Measurements from ENCODE around the gene CZIB. TPM values are rescaled to one million over a fixed set of nuclear protein-coding genes. Genes with fewer than 3 reads are reported as not detected.

CZIB gene
- total and polyA plus RNA-seq, 2 of the 4 experiments (the other 2 are of a cell fraction) = 41.0 to 58.9 TPM

- H3K56ac ChIP-seq (ENCODE audit: extremely low read depth, insufficient read depth, low read length) = peak overlapping the region; percentile 49
- peak overlapping the region; percentile 10 to 84 for H4K8ac ChIP-seq (ENCODE audit: low read depth in 2 of 2, low read length in 2 of 2)
- peak overlapping the region; percentile 39 for H3K14ac ChIP-seq (replicated peaks; ENCODE audit: low read depth, low read length)
- peak overlapping the region; percentile 10; the same call in 1 of the 2 replicates for H4K91ac ChIP-seq (ENCODE audit: insufficient read depth, low read depth, low read length)
- no peaks in the 10 kb centered on the region for H3K9me3 ChIP-seq (ENCODE audit: control insufficient read depth, insufficient read depth, low read length)
- peak overlapping the region; percentile 80 for H2AFZ ChIP-seq (replicated peaks; ENCODE audit: low read length, poor library complexity)
- POLR2A ChIA-PET (ENCODE audit: unreplicated experiment) = interaction anchor here (0.6 to 1.0 kb wide), 4 partner anchors 16 to 51 kb away, joined by 3 to 5 read pairs (median 4); no protein-coding TSS in a partner anchor
- DNase-seq (no peak), ATAC-seq (ENCODE audit: low read depth) (no peak)
- H3K9ac ChIP-seq (ENCODE audit: low read depth, low read length) = peak overlapping the region; percentile 25; the same call in 1 of the 2 replicates
- H3K9me1 ChIP-seq (ENCODE audit: insufficient read depth, low read length) = peaks cover 14% of the 10 kb centered on the region
- H3K36me3 ChIP-seq (ENCODE audit: control insufficient read depth, insufficient read depth, low read length) = peaks cover 8% of the 10 kb centered on the region
- H2AK9ac ChIP-seq (replicated peaks; ENCODE audit: low read depth, low read length, poor library complexity) = peak overlapping the region; percentile 1
- H2BK15ac ChIP-seq (ENCODE audit: low read depth, low read length) = no peak overlapping the region
- peak overlapping the region; percentile 1; the same call in 1 of the 2 replicates for H3K23ac ChIP-seq (ENCODE audit: low read depth, low read length)
- peak overlapping the region; percentile 18; the same call in 1 of the 2 replicates for H2BK20ac ChIP-seq (ENCODE audit: low read depth, low read length)
- in situ Hi-C loops (cut with MboI; ENCODE audit: low sequenced_read_pairs) (no loop called here), intact Hi-C loops (cut with micrococcal nuclease) (loop anchor here (5.0 kb wide), 2 partner anchors 134 to 369 kb away; partner anchors contain the start of gene PODN), dilution Hi-C loops (cut with HindIII; ENCODE audit: low sequenced_read_pairs, unreplicated experiment) (no loop called here)
- H3K18ac ChIP-seq (ENCODE audit: low read depth, low read length) = no peak overlapping the region
- no peaks in the 10 kb centered on the region for H4K20me1 ChIP-seq (ENCODE audit: insufficient read depth, low read length)
- 47% methylated on average over 3 of the region's 9 CpGs; no CpG with 5 or more reads in 1 of the 2 experiments for WGBS, 2 experiments (ENCODE audit: extremely low coverage in 2 of 2, insufficient read length in 1 of 2)
- CTCF ChIA-PET = interaction anchor here (1.0 to 1.1 kb wide), 2 partner anchors 13 to 16 kb away, joined by 3 to 4 read pairs; no protein-coding TSS in a partner anchor
- H4K5ac ChIP-seq (ENCODE audit: low read depth, low read length) = peak overlapping the region; percentile 40
- 0 out of 2 replicates have a peak overlapping the region, but pooled peaks have one; percentile 4 for H3K27ac ChIP-seq (ENCODE audit: insufficient read depth, low read length)
- peak overlapping the region; percentile 68; the same call in 1 of the 2 replicates for H3K4me3 ChIP-seq (ENCODE audit: insufficient read depth, low read depth, low read length)
- H3K27me3 ChIP-seq (ENCODE audit: control insufficient read depth, insufficient read depth, low read length) = no peaks in the 10 kb centered on the region
- H2BK120ac ChIP-seq (ENCODE audit: low read depth, low read length) = peak overlapping the region; percentile 37; the same call in 1 of the 2 replicates
- peaks cover 13% of the 10 kb centered on the region for H3K4me1 ChIP-seq (ENCODE audit: control insufficient read depth, insufficient read depth, low read length)
- BruUV-seq (replicated peaks) = no TSS peak
- peaks cover 25 to 30% of the 10 kb centered on the region in 2 experiments for H3K79me1 ChIP-seq (ENCODE audit: low read depth in 1 of 2, low read length in 2 of 2)
- peak overlapping the region; percentile 25 for H2BK5ac ChIP-seq (ENCODE audit: low read depth, low read length, poor library complexity, severe bottlenecking)
- H2AK5ac ChIP-seq (ENCODE audit: low read depth, low read length) = peak overlapping the region; percentile 26; the same call in 1 of the 2 replicates
- peak overlapping the region; percentile 65 for H3K4ac ChIP-seq (ENCODE audit: low read depth, low read length)
- peak overlapping the region; percentile 80 for H3K4me2 ChIP-seq (ENCODE audit: low read depth, low read length)
- TF ChIP-seq MXI1 (IDR thresholded peaks at IDR 0.05; ENCODE audit: borderline replicate concordance, low read depth, low read length) (no peak), CHD1 (IDR thresholded peaks at IDR 0.05; ENCODE audit: low read depth, low read length) (no peak), RFX5 (IDR thresholded peaks at IDR 0.05; ENCODE audit: low read depth, low read length) (no peak), POLR2A (IDR thresholded peaks at IDR 0.05; ENCODE audit: low read depth, low read length) (no peak), CTCF (conservative IDR thresholded peaks at IDR 0.05; ENCODE audit: low read depth, low read length) (no peak), RCOR1 (IDR thresholded peaks at IDR 0.05; ENCODE audit: insufficient replicate concordance, low read length) (no peak), MAFK (IDR thresholded peaks at IDR 0.05; ENCODE audit: low read depth, low read length) (no peak), NFE2L2 (IDR thresholded peaks at IDR 0.05; ENCODE audit: low read depth, low read length) (no peak), USF2 (IDR thresholded peaks at IDR 0.05; ENCODE audit: low read depth, low read length) (no peak), RAD21 (IDR thresholded peaks at IDR 0.05; ENCODE audit: low read length) (no peak), ELK1 (IDR thresholded peaks at IDR 0.05; ENCODE audit: borderline replicate concordance, low read depth, low read length) (no peak), SMC3 (IDR thresholded peaks at IDR 0.05; ENCODE audit: low read depth, low read length) (no peak), FOS (IDR thresholded peaks at IDR 0.05; ENCODE audit: low read depth, low read length) (no peak), CEBPB (IDR thresholded peaks at IDR 0.05; ENCODE audit: low read depth, low read length) (no peak), MAZ (IDR thresholded peaks at IDR 0.05; ENCODE audit: borderline replicate concordance, low read depth, low read length) (no peak)
Observed at GRCh38 chr1:53196017-53196484, 24.4 kb downstream of the CZIB start.

Measured in IMR-90 (cell line).